ENCODE data around the gene GMPPA. TPM values are rescaled to one million over a fixed set of nuclear protein-coding genes. Genes with fewer than 3 reads are reported as not detected.

Gene GMPPA
- total RNA-seq, 1 experiment from 2014 or later, result 32.0 TPM

DNA sequence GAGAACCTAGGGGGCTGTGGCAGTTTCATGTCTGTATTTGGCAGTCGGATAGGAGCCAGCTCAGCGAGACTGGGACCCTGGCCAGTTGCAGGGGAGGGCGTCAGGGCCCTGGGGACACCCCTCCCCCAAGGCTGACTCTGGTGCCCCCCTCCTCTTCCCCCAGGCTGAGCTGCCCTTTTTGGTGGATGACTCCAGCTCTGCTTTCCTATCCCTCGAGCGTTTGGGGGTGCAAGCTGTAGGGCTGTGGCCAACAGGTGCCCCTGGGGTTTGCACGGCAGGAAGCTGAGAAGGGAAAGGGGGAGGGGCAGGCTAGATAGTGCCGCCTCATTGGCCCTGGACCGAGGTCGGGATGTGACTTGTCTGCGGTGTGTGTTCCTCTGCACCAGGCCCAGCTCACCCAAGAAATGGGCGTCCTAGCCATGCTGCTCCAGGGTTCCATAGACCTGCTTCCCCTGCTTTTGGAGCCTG lies 37.6 kb upstream of the GMPPA start:
- no peak overlapping the region for H3K4ac ChIP-seq (ENCODE audit: low read depth, low read length)
- no peak overlapping the region for H2BK15ac ChIP-seq (ENCODE audit: low read depth, low read length)
- no peak for TF ChIP-seq CTCF (conservative IDR thresholded peaks at IDR 0.05)
- no peak overlapping the region for H3T11ph ChIP-seq (ENCODE audit: low read length)
- H3K36me3 Mint-ChIP-seq (ENCODE audit: insufficient read depth in 1 of 3, low read depth in 3 of 3), result peaks cover 4 to 13% (median 9%) of the 10 kb centered on the region in 3 experiments
- H3K9me3 ChIP-seq (ENCODE audit: control insufficient read depth, low read depth, low read length), result no peaks in the 10 kb centered on the region
- H3K4me3 Mint-ChIP-seq, result peak overlapping the region in 1 of 2 experiments; percentile 23; a peak in 1 of 5 replicates
- H3K14ac ChIP-seq (ENCODE audit: insufficient read depth, low read length), result 0 out of 2 replicates have a peak overlapping the region, but pooled peaks have one; percentile 48
- no peaks in the 10 kb centered on the region for H3K79me1 ChIP-seq (ENCODE audit: insufficient read depth, low read depth, low read length, poor library complexity, severe bottlenecking)
- no peak overlapping the region for H4K5ac ChIP-seq (ENCODE audit: insufficient read length, low read depth, low read length)
- H3K27me3 Mint-ChIP-seq (ENCODE audit: low read depth), result peaks cover 4% of the 10 kb centered on the region
- no peak overlapping the region for H3K23ac ChIP-seq (ENCODE audit: insufficient read length, low read depth, low read length)
- no peak overlapping the region for H3K27ac ChIP-seq (ENCODE audit: insufficient read length, low read depth, low read length)
- no peak overlapping the region for H3K9ac ChIP-seq (ENCODE audit: extremely low read depth, insufficient read length, low read length)
- no peak overlapping the region for H2AK5ac ChIP-seq (ENCODE audit: insufficient read length, low read length)
- no peak overlapping the region for H2BK12ac ChIP-seq (ENCODE audit: insufficient read length, low read depth, low read length)
- no peak overlapping the region for H2BK120ac ChIP-seq (ENCODE audit: low read depth, low read length, poor library complexity, severe bottlenecking)
- H3K56ac ChIP-seq (ENCODE audit: insufficient read length, low read depth, low read length), result no peak overlapping the region
- no peaks in the 10 kb centered on the region for H3K79me2 ChIP-seq (ENCODE audit: insufficient read depth, low read length)
- no peak overlapping the region for H3K18ac ChIP-seq (ENCODE audit: insufficient read length, low read depth, low read length)
- no peaks in the 10 kb centered on the region; the same call in 1 of the 2 replicates for H3K4me1 ChIP-seq (ENCODE audit: insufficient read depth, low read length)
- no peaks in the 10 kb centered on the region; a peak in 1 of 5 replicates for H3K9me3 Mint-ChIP-seq
- H3K4me2 ChIP-seq (ENCODE audit: insufficient read depth, insufficient read length, low read length), result peak overlapping the region; percentile 21
- H3K27ac Mint-ChIP-seq, result no peak overlapping the region
- peak; percentile 61 for DNase-seq
- no peak overlapping the region for H2BK20ac ChIP-seq (ENCODE audit: low read depth, low read length, poor library complexity, severe bottlenecking)
- WGBS (ENCODE audit: extremely low coverage, insufficient read length, low lambda C conversion rate), result no CpG with 5 or more reads among the region's 11 CpGs
- no peaks in the 10 kb centered on the region for H4K20me1 ChIP-seq (ENCODE audit: control insufficient read depth, insufficient read depth, insufficient read length)
- H4K91ac ChIP-seq (ENCODE audit: insufficient read length, low read depth, low read length), result no peak overlapping the region
- H3K23me2 ChIP-seq (ENCODE audit: insufficient read length, low read depth, low read length, poor library complexity, severe bottlenecking), result no peaks in the 10 kb centered on the region
- H4K8ac ChIP-seq (replicated peaks; ENCODE audit: insufficient read length, low read depth, low read length), result no peak overlapping the region
- H2BK5ac ChIP-seq (ENCODE audit: insufficient read length, low read length), result no peak overlapping the region
- H3K27me3 ChIP-seq (ENCODE audit: insufficient read depth, low read length), result no peaks in the 10 kb centered on the region
- peaks cover 37 to 41% of the 10 kb centered on the region in 2 experiments for H3K4me1 Mint-ChIP-seq
- no peak overlapping the region for H2AFZ ChIP-seq (ENCODE audit: low read length)
